A673 (cell line): ENCODE results near the gene KCND3. TPM values are rescaled to one million over a fixed set of nuclear protein-coding genes. Genes with fewer than 3 reads are reported as not detected.

Experiments used
- BruUV-seq: library from RNA; stranded (reverse); fragments of 400-500 nt; replicated peaks from 2 replicates; lab custom pipeline; 2021; lab: Mats Ljungman, UMichigan
- CTCF ChIA-PET: fragments of 300-600 bp; sonication (Branson Sonifier 250); formaldehyde crosslinking; loops from one replicate; lab custom pipeline; 2022; ENCODE audit warnings: antibody characterized with exemption; lab: Charles Lee
- POLR2A ChIA-PET: fragments of 300-600 bp; sonication (Branson Sonifier 250); formaldehyde crosslinking; loops from one replicate; lab custom pipeline; 2022; ENCODE audit warnings: antibody characterized with exemption; ENCODE audit not compliant: low non-redundant PET; lab: Charles Lee
- DNase-seq: peaks from one replicate; pipeline ENCODE4 v3.0.0-alpha.2; 2015; ENCODE audit warnings: low spot score
- H3K27ac ChIP-seq: fragments of 200-600 bp; sonication (generic); 2 replicates; pipeline ENCODE4 v1.5.1; 2016; ENCODE audit warnings: mixed run types, low read depth, mild to moderate bottlenecking, mixed read lengths, antibody characterized with exemption, low read length; ENCODE audit not compliant: poor library complexity, severe bottlenecking
- H3K27me3 ChIP-seq: fragments of 200-600 bp; sonication (generic); replicated peaks from 2 replicates; pipeline ENCODE4 v1.6.1; 2017; ENCODE audit warnings: mixed run types, low read depth, mild to moderate bottlenecking, mixed read lengths, antibody characterized with exemption, low read length; ENCODE audit not compliant: insufficient read depth, poor library complexity
- H3K36me3 ChIP-seq: fragments of 200-600 bp; sonication (generic); 2 replicates; pipeline ENCODE4 v1.6.1; 2016; ENCODE audit warnings: mixed run types, mild to moderate bottlenecking, mixed read lengths, antibody characterized with exemption, low read length; ENCODE audit not compliant: insufficient read depth, poor library complexity, severe bottlenecking
- H3K4me1 ChIP-seq: fragments of 200-600 bp; sonication (generic); 2 replicates; pipeline ENCODE4 v1.6.1; 2017; ENCODE audit warnings: mixed run types, mild to moderate bottlenecking, mixed read lengths, antibody characterized with exemption, low read length; ENCODE audit not compliant: insufficient read depth, poor library complexity, severe bottlenecking
- H3K4me3 ChIP-seq: fragments of 200-600 bp; sonication (generic); 2 replicates; pipeline ENCODE4 v1.5.1; 2016; ENCODE audit warnings: low read depth, mixed run types, mild to moderate bottlenecking, mixed read lengths, low read length; ENCODE audit not compliant: poor library complexity, severe bottlenecking
- H3K9me3 ChIP-seq: fragments of 200-600 bp; sonication (generic); 2 replicates; pipeline ENCODE4 v1.6.1; 2016; ENCODE audit warnings: mixed run types, low read depth, mild to moderate bottlenecking, mixed read lengths, antibody characterized with exemption, low read length; ENCODE audit not compliant: poor library complexity, severe bottlenecking
- EZH2 ChIP-seq: fragments of 200-600 bp; sonication (generic); IDR thresholded peaks from 2 replicates; pipeline ENCODE4 v1.6.1; 2017; ENCODE audit warnings: borderline replicate concordance, low read depth, mild to moderate bottlenecking, mixed read lengths, antibody characterized with exemption, low read length; ENCODE audit not compliant: poor library complexity, severe bottlenecking
- intact Hi-C: fragments of 100-400 bp; cut with micrococcal nuclease; formaldehyde crosslinking; loops from one replicate; pipeline ENCODE4 v1.10.0; 2022; ENCODE audit not compliant: unreplicated experiment
- total RNA-seq: library from RNA; stranded (reverse); gene quantifications from 2 replicates; pipeline ENCODE4 v1.2.3, GENCODE V29; 2021
- TF ChIP-seq, protein P1 (sequence below): fragments of 300-800, 200-600 bp; sonication (generic); conservative IDR thresholded peaks from 2 replicates; pipeline ENCODE4 v1.5.1; 2017; ENCODE audit warnings: low read depth, mild to moderate bottlenecking, antibody characterized with exemption, low read length, moderate library complexity, mixed read lengths

The KCND3 gene
- total RNA-seq, 1 experiment from 2014 or later, result not detected

DNA sequence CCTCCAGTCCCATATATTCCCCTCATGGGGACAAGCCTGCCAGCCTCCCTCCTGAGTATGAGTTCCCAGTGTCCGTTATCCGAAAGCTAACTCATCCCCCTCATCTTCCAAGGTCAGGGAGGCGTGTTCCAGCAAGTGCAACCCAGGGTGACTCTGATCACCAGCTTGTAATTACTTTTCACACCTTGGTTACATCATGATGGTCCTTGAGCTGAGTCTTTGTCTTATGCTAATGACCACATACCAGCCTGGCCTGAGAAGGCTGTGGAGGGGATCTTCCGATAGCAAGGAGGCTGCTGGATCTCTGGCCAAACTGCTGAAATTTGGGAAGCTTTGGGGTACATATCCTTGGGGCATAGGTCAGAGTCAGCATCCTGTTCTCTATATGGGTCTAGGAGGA lies 134.2 kb downstream of the KCND3 start:
- Histone ChIP-seq H3K4me1 (no peaks in the 10 kb centered on the region), H3K27ac (no peak overlapping the region), H3K36me3 (no peaks in the 10 kb centered on the region), H3K4me3 (no peak overlapping the region), H3K27me3 (peaks cover 56% of the 10 kb centered on the region), H3K9me3 (no peaks in the 10 kb centered on the region)
- TF ChIP-seq, protein P1, sequence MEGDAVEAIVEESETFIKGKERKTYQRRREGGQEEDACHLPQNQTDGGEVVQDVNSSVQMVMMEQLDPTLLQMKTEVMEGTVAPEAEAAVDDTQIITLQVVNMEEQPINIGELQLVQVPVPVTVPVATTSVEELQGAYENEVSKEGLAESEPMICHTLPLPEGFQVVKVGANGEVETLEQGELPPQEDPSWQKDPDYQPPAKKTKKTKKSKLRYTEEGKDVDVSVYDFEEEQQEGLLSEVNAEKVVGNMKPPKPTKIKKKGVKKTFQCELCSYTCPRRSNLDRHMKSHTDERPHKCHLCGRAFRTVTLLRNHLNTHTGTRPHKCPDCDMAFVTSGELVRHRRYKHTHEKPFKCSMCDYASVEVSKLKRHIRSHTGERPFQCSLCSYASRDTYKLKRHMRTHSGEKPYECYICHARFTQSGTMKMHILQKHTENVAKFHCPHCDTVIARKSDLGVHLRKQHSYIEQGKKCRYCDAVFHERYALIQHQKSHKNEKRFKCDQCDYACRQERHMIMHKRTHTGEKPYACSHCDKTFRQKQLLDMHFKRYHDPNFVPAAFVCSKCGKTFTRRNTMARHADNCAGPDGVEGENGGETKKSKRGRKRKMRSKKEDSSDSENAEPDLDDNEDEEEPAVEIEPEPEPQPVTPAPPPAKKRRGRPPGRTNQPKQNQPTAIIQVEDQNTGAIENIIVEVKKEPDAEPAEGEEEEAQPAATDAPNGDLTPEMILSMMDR, result no peak
- TF ChIP-seq EZH2, result no peak
- DNase-seq, result no peak
- ChIA-PET CTCF (no interaction called here), POLR2A (no interaction called here)
- BruUV-seq, result no TSS peak
- intact Hi-C loops, result no loop called here

DNA sequence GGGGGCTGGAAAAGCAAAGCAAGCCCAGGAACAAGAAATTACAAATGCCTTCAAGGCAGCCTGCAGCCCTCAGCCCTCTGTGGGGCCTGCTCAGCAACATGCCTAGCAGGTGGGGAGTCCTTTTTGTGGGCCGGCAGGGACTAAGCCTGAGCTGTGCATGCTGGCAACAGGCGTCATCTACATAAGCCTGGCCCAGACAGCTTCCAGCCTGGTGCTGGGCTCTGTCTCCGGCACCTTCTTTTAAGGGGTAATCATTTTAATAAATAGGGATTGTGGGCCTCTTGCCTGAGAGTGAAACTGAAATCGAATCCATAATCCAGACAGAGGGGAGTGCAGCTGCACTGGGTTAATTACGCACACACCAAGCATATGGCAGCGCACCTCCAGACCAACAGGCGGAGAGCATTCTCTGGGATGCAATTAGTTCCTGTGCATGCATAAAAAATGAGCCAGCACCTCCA lies 137.2 kb downstream of the KCND3 start:
- Histone ChIP-seq H3K4me3 (no peak overlapping the region), H3K4me1 (no peaks in the 10 kb centered on the region), H3K9me3 (no peaks in the 10 kb centered on the region), H3K27ac (no peak overlapping the region), H3K36me3 (no peaks in the 10 kb centered on the region), H3K27me3 (peaks cover 64% of the 10 kb centered on the region)
- no peak for DNase-seq
- no TSS peak for BruUV-seq
- ChIA-PET CTCF (no interaction called here), POLR2A (no interaction called here)
- intact Hi-C loops, result no loop called here
- no peak for TF ChIP-seq EZH2
- TF ChIP-seq, protein P1, result no peak

GRCh38 chr1:111851552-111851951 lies 137.9 kb downstream of the KCND3 start:
- no peak for DNase-seq
- Histone ChIP-seq H3K27ac (no peak overlapping the region), H3K4me1 (no peaks in the 10 kb centered on the region), H3K36me3 (no peaks in the 10 kb centered on the region), H3K4me3 (no peak overlapping the region), H3K9me3 (no peaks in the 10 kb centered on the region), H3K27me3 (peaks cover 64% of the 10 kb centered on the region)
- ChIA-PET CTCF (no interaction called here), POLR2A (no interaction called here)
- TF ChIP-seq EZH2, result no peak
- TF ChIP-seq, protein P1, result no peak
- no TSS peak for BruUV-seq
- intact Hi-C loops, result no loop called here
